K562 (cell line): ENCODE results near the gene TRIM62. TPM values are rescaled to one million over a fixed set of nuclear protein-coding genes. Genes with fewer than 3 reads are reported as not detected.

Source experiments
- CBX1 ChIP-seq: sonication (generic); IDR thresholded peaks from 2 replicates; pipeline ENCODE4 v1.6.1; 2016; ENCODE audit warnings: antibody characterized with exemption, low read depth, mild to moderate bottlenecking
- CBX8 ChIP-seq: fragments of 200-600 bp; sonication (generic); IDR thresholded peaks from 2 replicates; pipeline ENCODE4 v1.6.1; 2012; ENCODE audit warnings: borderline replicate concordance, mixed run types, low read depth, mild to moderate bottlenecking, moderate library complexity, mixed read lengths, low read length, control low read depth, inconsistent platforms; ENCODE audit not compliant: poor library complexity, severe bottlenecking; ENCODE audit errors: extremely low read depth
- ETV6 ChIP-seq, 3 experiments: fragments of 150-350 bp in 1 of 3; sonication (generic) in 1 of 3; formaldehyde crosslinking in 1 of 3; IDR thresholded peaks; 2 replicates each; pipeline versions ENCODE4 v1.6.1 to v1.8.0; 2014 to 2022; ENCODE audit warnings: borderline replicate concordance in 2 of 3, low read depth in 2 of 3, antibody characterized with exemption in 1 of 3, low read length in 1 of 3, mild to moderate bottlenecking in 1 of 3, missing genetic modification reagents in 1 of 3
- FOXP1 ChIP-seq: sonication (generic); formaldehyde crosslinking; IDR thresholded peaks from 2 replicates; pipeline ENCODE4 v1.8.0; 2022; ENCODE audit warnings: mild to moderate bottlenecking, missing genetic modification reagents
- HMG20A ChIP-seq: fragments of 450-650 bp; formaldehyde crosslinking; conservative IDR thresholded peaks from 2 replicates; pipeline ENCODE4 v1.4.0; 2020; ENCODE audit warnings: mild to moderate bottlenecking, mixed read lengths
- HMG20B ChIP-seq: fragments of 250-450 bp; sonication (Bioruptor Pico); IDR thresholded peaks from 2 replicates; pipeline ENCODE4 v1.5.0; 2021; ENCODE audit warnings: mild to moderate bottlenecking
- HNRNPLL ChIP-seq: fragments of 200-400 bp; formaldehyde crosslinking; IDR thresholded peaks from 2 replicates; pipeline ENCODE4 v1.6.1; 2017; ENCODE audit warnings: low read length, low read depth, mild to moderate bottlenecking; ENCODE audit not compliant: poor library complexity, severe bottlenecking
- IRF2 ChIP-seq: sonication (generic); formaldehyde crosslinking; IDR thresholded peaks from 2 replicates; pipeline ENCODE4 v1.8.1; 2022; ENCODE audit warnings: mild to moderate bottlenecking, missing genetic modification reagents
- KDM1A ChIP-seq, 2 experiments: fragments of 450-650 bp; IDR thresholded peaks; 2 replicates each; pipeline ENCODE4 v1.6.1; 2016; ENCODE audit warnings: mild to moderate bottlenecking in 2 of 2
- NFIC ChIP-seq: fragments of 450-650 bp; IDR thresholded peaks from 2 replicates; pipeline ENCODE4 v1.6.1; 2017; ENCODE audit warnings: mild to moderate bottlenecking, inconsistent platforms
- POU5F1 ChIP-seq: fragments of 150-350 bp; IDR thresholded peaks from 2 replicates; pipeline ENCODE4 v1.6.1; 2014; ENCODE audit warnings: borderline replicate concordance, low read length, low read depth, mild to moderate bottlenecking; ENCODE audit not compliant: partially characterized antibody
- SP2 ChIP-seq: IDR thresholded peaks from 2 replicates; pipeline ENCODE4 v1.6.1; 2011; ENCODE audit warnings: mild to moderate bottlenecking, low read depth, low read length, moderate library complexity; ENCODE audit not compliant: poor library complexity, severe bottlenecking; ENCODE audit errors: extremely low read depth
- THRAP3 ChIP-seq: fragments of 450-650 bp; IDR thresholded peaks from 2 replicates; pipeline ENCODE4 v1.6.1; 2016; ENCODE audit warnings: mild to moderate bottlenecking, inconsistent platforms, borderline replicate concordance
- ZFX ChIP-seq: sonication (generic); formaldehyde crosslinking; IDR thresholded peaks from 2 replicates; pipeline ENCODE4 v1.8.0; 2022; ENCODE audit warnings: mild to moderate bottlenecking, missing genetic modification reagents, moderate library complexity
- ZNF232 ChIP-seq: sonication (generic); formaldehyde crosslinking; IDR thresholded peaks from 2 replicates; pipeline ENCODE4 v1.8.0; 2022; ENCODE audit warnings: mild to moderate bottlenecking, missing genetic modification reagents
- ZNF668 ChIP-seq: fragments of 250-450 bp; sonication (Bioruptor Pico); IDR thresholded peaks from 2 replicates; pipeline ENCODE4 v1.8.0; 2022; ENCODE audit warnings: mild to moderate bottlenecking, inconsistent platforms
- polyA plus RNA-seq, 8 experiments: library from polyadenylated mRNA; depleted of rRNA in 4 of 8; stranded (reverse) in 5 of 8; unstranded in 3 of 8; fragments of >200 nt; fragmentation: Nextera tagmentation in 2 of 8; fragmentation: Illumina TruSeq in 1 of 8; extraction: Ambion mirVana in 2 of 8; extraction: Trizol in 1 of 8; gene quantifications; 2 replicates each; pipeline versions ENCODE4 v1.2.1 to v1.2.3, GENCODE V29; 2011 to 2014; ENCODE audit warnings: inconsistent platforms in 1 of 8, missing spikeins in 1 of 8
- total RNA-seq, 7 experiments: library from RNA; depleted of rRNA in 6 of 7; stranded (reverse); fragments of >200 nt in 6 of 7; fragmentation: Illumina TruSeq in 2 of 7; extraction: Trizol in 2 of 7; gene quantifications; 2 replicates each; pipeline versions ENCODE4 v1.2.1 to v1.2.3, GENCODE V29; 2011 to 2021; ENCODE audit warnings: low replicate concordance in 1 of 7
- TF ChIP-seq, protein P1 (sequence below): fragments of 250-450 bp; sonication (Bioruptor Pico); IDR thresholded peaks from 2 replicates; pipeline ENCODE4 v1.4.0; 2020; ENCODE audit warnings: borderline replicate concordance
- TF ChIP-seq, protein P2 (sequence below): sonication (generic); formaldehyde crosslinking; IDR thresholded peaks from 2 replicates; pipeline ENCODE4 v1.8.0; 2022; ENCODE audit warnings: missing genetic modification reagents, mild to moderate bottlenecking, moderate library complexity, borderline replicate concordance
- TF ChIP-seq, protein P3 (sequence below): fragments of 250-450 bp; sonication (Bioruptor Pico); IDR thresholded peaks from 2 replicates; pipeline ENCODE4 v1.5.0; 2020; ENCODE audit warnings: mild to moderate bottlenecking, borderline replicate concordance
- TF ChIP-seq, protein P4 (sequence below): sonication (generic); formaldehyde crosslinking; IDR thresholded peaks from 2 replicates; pipeline ENCODE4 v1.8.0; 2022; ENCODE audit warnings: mild to moderate bottlenecking, missing genetic modification reagents

The TRIM62 gene
- total and polyA plus RNA-seq, 9 of the 15 experiments (the other 6 are each of a cell fraction or from before 2014, with no cell fraction given): 0.18 to 2.3 (median 0.52) TPM

DNA sequence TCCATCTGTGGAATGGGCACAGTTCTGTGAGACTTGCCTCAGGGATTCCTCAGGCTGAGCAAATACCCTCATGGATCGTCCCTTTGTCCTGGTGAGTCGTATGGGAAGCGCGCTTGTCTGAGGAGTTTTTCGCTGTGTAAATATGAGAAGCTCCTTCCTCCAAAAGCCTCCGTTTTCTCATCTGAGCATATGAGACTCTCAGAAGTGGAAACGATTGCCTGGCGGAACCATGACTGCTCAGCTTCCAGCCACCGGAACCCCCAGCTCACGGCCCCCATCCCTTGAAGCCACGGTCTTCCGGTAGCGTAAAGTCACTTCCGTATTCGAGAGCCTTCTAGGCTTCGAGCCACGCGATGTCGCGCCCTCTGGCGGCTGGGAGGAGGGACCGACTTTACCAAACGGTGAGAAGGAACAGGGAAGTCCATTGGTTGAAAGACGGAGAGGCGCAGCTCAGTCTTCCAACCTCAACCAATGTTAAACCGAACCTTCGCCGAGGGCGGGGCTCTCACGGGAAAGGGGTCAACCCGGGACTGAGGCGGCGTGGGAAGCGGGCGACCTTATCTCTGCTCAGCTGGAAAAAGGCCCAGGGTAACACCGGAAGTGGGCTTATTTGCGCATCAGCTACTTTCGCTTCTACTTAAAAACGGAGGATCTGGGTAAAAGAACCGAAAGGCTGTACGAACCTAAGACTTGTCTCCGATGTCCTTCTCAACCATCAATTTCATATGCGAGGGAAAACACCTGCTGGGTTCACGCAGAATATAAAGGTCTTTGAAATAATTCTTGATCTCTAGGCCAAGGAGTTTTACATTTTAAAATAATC is 54.6 kb downstream of the TRIM62 start (continued):
- TF ChIP-seq, protein P1, sequence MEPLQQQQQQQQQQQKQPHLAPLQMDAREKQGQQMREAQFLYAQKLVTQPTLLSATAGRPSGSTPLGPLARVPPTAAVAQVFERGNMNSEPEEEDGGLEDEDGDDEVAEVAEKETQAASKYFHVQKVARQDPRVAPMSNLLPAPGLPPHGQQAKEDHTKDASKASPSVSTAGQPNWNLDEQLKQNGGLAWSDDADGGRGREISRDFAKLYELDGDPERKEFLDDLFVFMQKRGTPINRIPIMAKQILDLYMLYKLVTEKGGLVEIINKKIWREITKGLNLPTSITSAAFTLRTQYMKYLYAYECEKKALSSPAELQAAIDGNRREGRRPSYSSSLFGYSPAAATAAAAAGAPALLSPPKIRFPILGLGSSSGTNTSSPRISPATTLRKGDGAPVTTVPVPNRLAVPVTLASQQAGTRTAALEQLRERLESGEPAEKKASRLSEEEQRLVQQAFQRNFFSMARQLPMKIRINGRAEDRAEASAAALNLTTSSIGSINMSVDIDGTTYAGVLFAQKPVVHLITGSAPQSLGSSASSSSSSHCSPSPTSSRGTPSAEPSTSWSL (CRISPR knock-in tag): no peak
- TF ChIP-seq HMG20A: no peak
- TF ChIP-seq ZNF232 (CRISPR knock-in tag): no peak
- peak; percentile 98 for TF ChIP-seq CBX1
- TF ChIP-seq, protein P2, sequence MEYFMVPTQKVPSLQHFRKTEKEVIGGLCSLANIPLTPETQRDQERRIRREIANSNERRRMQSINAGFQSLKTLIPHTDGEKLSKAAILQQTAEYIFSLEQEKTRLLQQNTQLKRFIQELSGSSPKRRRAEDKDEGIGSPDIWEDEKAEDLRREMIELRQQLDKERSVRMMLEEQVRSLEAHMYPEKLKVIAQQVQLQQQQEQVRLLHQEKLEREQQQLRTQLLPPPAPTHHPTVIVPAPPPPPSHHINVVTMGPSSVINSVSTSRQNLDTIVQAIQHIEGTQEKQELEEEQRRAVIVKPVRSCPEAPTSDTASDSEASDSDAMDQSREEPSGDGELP (CRISPR knock-in tag): peak; percentile 71; the same call in 1 of the 2 replicates
- peak; percentile 63 for TF ChIP-seq HNRNPLL
- TF ChIP-seq POU5F1: no peak
- peak; percentile 85 for TF ChIP-seq SP2
- TF ChIP-seq ZFX (CRISPR knock-in tag): no peak
- TF ChIP-seq ZNF668: no peak
- no peak for TF ChIP-seq IRF2 (CRISPR knock-in tag)
- TF ChIP-seq CBX8: no peak
- peak; percentile 51 for TF ChIP-seq NFIC
- TF ChIP-seq ETV6 (IDR thresholded peaks at IDR 0.05; ENCODE audit: borderline replicate concordance in 1 of 2, low read depth in 2 of 2, low read length in 1 of 2): 0 out of 4 replicates have a peak, but pooled peaks of 1 of the 2 experiments have one; percentile 30
- TF ChIP-seq ETV6 (CRISPR knock-in tag; IDR thresholded peaks at IDR 0.05; ENCODE audit: borderline replicate concordance): no peak
- TF ChIP-seq, protein P3, sequence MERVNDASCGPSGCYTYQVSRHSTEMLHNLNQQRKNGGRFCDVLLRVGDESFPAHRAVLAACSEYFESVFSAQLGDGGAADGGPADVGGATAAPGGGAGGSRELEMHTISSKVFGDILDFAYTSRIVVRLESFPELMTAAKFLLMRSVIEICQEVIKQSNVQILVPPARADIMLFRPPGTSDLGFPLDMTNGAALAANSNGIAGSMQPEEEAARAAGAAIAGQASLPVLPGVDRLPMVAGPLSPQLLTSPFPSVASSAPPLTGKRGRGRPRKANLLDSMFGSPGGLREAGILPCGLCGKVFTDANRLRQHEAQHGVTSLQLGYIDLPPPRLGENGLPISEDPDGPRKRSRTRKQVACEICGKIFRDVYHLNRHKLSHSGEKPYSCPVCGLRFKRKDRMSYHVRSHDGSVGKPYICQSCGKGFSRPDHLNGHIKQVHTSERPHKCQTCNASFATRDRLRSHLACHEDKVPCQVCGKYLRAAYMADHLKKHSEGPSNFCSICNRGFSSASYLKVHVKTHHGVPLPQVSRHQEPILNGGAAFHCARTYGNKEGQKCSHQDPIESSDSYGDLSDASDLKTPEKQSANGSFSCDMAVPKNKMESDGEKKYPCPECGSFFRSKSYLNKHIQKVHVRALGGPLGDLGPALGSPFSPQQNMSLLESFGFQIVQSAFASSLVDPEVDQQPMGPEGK (CRISPR knock-in tag): peak; percentile 67; the same call in 1 of the 2 replicates
- TF ChIP-seq HMG20B: peak; percentile 47; the same call in 1 of the 2 replicates
- TF ChIP-seq, protein P4, sequence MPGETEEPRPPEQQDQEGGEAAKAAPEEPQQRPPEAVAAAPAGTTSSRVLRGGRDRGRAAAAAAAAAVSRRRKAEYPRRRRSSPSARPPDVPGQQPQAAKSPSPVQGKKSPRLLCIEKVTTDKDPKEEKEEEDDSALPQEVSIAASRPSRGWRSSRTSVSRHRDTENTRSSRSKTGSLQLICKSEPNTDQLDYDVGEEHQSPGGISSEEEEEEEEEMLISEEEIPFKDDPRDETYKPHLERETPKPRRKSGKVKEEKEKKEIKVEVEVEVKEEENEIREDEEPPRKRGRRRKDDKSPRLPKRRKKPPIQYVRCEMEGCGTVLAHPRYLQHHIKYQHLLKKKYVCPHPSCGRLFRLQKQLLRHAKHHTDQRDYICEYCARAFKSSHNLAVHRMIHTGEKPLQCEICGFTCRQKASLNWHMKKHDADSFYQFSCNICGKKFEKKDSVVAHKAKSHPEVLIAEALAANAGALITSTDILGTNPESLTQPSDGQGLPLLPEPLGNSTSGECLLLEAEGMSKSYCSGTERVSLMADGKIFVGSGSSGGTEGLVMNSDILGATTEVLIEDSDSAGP (CRISPR knock-in tag): no peak
- TF ChIP-seq KDM1A (IDR thresholded peaks at IDR 0.05): 0 out of 4 replicates have a peak, but pooled peaks of 1 of the 2 experiments have one; percentile 32
- TF ChIP-seq FOXP1 (CRISPR knock-in tag): no peak
- no peak for TF ChIP-seq THRAP3
